Measurements from ENCODE around the gene TTC33.

GRCh38 chr5:40652441-40653220, 103.1 kb downstream of the TTC33 start:
- TF ChIP-seq EZH2phosphoT487 (IDR thresholded peaks at IDR 0.05; ENCODE audit: borderline replicate concordance) (no peak), CTCF (conservative IDR thresholded peaks at IDR 0.05; ENCODE audit: low read length) (no peak)
